ENCODE results near the gene DLK1. TPM values are rescaled to one million over a fixed set of nuclear protein-coding genes. Genes with fewer than 3 reads are reported as not detected.

The DLK1 gene
- total RNA-seq, 1 donor, result not detected

GRCh38 chr14:100739306-100739705 is 12.6 kb downstream of the DLK1 start:
- H3K79me2 ChIP-seq (ENCODE audit: insufficient read depth, low read length), result no peaks in the 10 kb centered on the region
- no peaks in the 10 kb centered on the region for H3K9me3 ChIP-seq (ENCODE audit: low read depth, low read length)
- no peak overlapping the region for H3K27ac ChIP-seq (ENCODE audit: low read depth, low read length)
- H3K4me1 ChIP-seq (ENCODE audit: insufficient read depth, low read length), result no peaks in the 10 kb centered on the region
- H4K20me1 ChIP-seq (ENCODE audit: insufficient read depth, low read length), result no peaks in the 10 kb centered on the region
- peak; percentile 46 for DNase-seq (ENCODE audit: insufficient read length, low spot score, missing footprints)
- H3K4me2 ChIP-seq (ENCODE audit: insufficient read depth, low read length), result no peak overlapping the region
- no peak for TF ChIP-seq CTCF (IDR thresholded peaks at IDR 0.05; ENCODE audit: extremely low read depth, low read depth, low read length)
- H3K4me3 ChIP-seq (ENCODE audit: insufficient read depth, low read length), result no peak overlapping the region
- no peak overlapping the region for H2AFZ ChIP-seq (ENCODE audit: low read length)
- peaks cover 4% of the 10 kb centered on the region for H3K27me3 ChIP-seq (ENCODE audit: insufficient read depth, low read length)
- H3K36me3 ChIP-seq (ENCODE audit: insufficient read depth, low read length), result no peaks in the 10 kb centered on the region

GRCh38 chr14:100740196-100740825 is 13.6 kb downstream of the DLK1 start:
- no peak for TF ChIP-seq CTCF (IDR thresholded peaks at IDR 0.05; ENCODE audit: extremely low read depth, low read depth, low read length)
- no peaks in the 10 kb centered on the region for H3K4me1 ChIP-seq (ENCODE audit: insufficient read depth, low read length)
- H3K4me3 ChIP-seq (ENCODE audit: insufficient read depth, low read length), result no peak overlapping the region
- H4K20me1 ChIP-seq (ENCODE audit: insufficient read depth, low read length), result no peaks in the 10 kb centered on the region
- H3K79me2 ChIP-seq (ENCODE audit: insufficient read depth, low read length), result no peaks in the 10 kb centered on the region
- H3K4me2 ChIP-seq (ENCODE audit: insufficient read depth, low read length), result no peak overlapping the region
- no peaks in the 10 kb centered on the region for H3K9me3 ChIP-seq (ENCODE audit: low read depth, low read length)
- no peaks in the 10 kb centered on the region for H3K36me3 ChIP-seq (ENCODE audit: insufficient read depth, low read length)
- no peak for DNase-seq (ENCODE audit: insufficient read length, low spot score, missing footprints)
- no peak overlapping the region for H3K27ac ChIP-seq (ENCODE audit: low read depth, low read length)
- H2AFZ ChIP-seq (ENCODE audit: low read length), result no peak overlapping the region
- peaks cover 6% of the 10 kb centered on the region for H3K27me3 ChIP-seq (ENCODE audit: insufficient read depth, low read length)

GRCh38 chr14:100740929-100741328 is 14.2 kb downstream of the DLK1 start:
- DNase-seq (ENCODE audit: insufficient read length, low spot score, missing footprints), result no peak
- TF ChIP-seq CTCF (IDR thresholded peaks at IDR 0.05; ENCODE audit: extremely low read depth, low read depth, low read length), result no peak
- no peak overlapping the region for H2AFZ ChIP-seq (ENCODE audit: low read length)
- H3K79me2 ChIP-seq (ENCODE audit: insufficient read depth, low read length), result no peaks in the 10 kb centered on the region
- H3K27me3 ChIP-seq (ENCODE audit: insufficient read depth, low read length), result peaks cover 6% of the 10 kb centered on the region
- no peak overlapping the region for H3K27ac ChIP-seq (ENCODE audit: low read depth, low read length)
- H3K4me3 ChIP-seq (ENCODE audit: insufficient read depth, low read length), result no peak overlapping the region
- H3K36me3 ChIP-seq (ENCODE audit: insufficient read depth, low read length), result no peaks in the 10 kb centered on the region
- no peak overlapping the region for H3K4me2 ChIP-seq (ENCODE audit: insufficient read depth, low read length)
- H4K20me1 ChIP-seq (ENCODE audit: insufficient read depth, low read length), result no peaks in the 10 kb centered on the region
- no peaks in the 10 kb centered on the region for H3K4me1 ChIP-seq (ENCODE audit: insufficient read depth, low read length)
- H3K9me3 ChIP-seq (ENCODE audit: low read depth, low read length), result no peaks in the 10 kb centered on the region

GRCh38 chr14:100741966-100742365 is 15.3 kb downstream of the DLK1 start:
- peaks cover 2% of the 10 kb centered on the region for H3K27me3 ChIP-seq (ENCODE audit: insufficient read depth, low read length)
- no peak for TF ChIP-seq CTCF (IDR thresholded peaks at IDR 0.05; ENCODE audit: extremely low read depth, low read depth, low read length)
- H3K4me1 ChIP-seq (ENCODE audit: insufficient read depth, low read length), result peaks cover 3% of the 10 kb centered on the region
- DNase-seq (ENCODE audit: insufficient read length, low spot score, missing footprints), result no peak
- H3K4me2 ChIP-seq (ENCODE audit: insufficient read depth, low read length), result no peak overlapping the region
- H3K9me3 ChIP-seq (ENCODE audit: low read depth, low read length), result no peaks in the 10 kb centered on the region
- H3K27ac ChIP-seq (ENCODE audit: low read depth, low read length), result no peak overlapping the region
- H3K4me3 ChIP-seq (ENCODE audit: insufficient read depth, low read length), result no peak overlapping the region
- no peaks in the 10 kb centered on the region for H4K20me1 ChIP-seq (ENCODE audit: insufficient read depth, low read length)
- H3K36me3 ChIP-seq (ENCODE audit: insufficient read depth, low read length), result no peaks in the 10 kb centered on the region
- H2AFZ ChIP-seq (ENCODE audit: low read length), result no peak overlapping the region
- no peaks in the 10 kb centered on the region for H3K79me2 ChIP-seq (ENCODE audit: insufficient read depth, low read length)

Measured in osteoblast (primary cell).